ENCODE measurements around the gene SEPTIN6.

DNA sequence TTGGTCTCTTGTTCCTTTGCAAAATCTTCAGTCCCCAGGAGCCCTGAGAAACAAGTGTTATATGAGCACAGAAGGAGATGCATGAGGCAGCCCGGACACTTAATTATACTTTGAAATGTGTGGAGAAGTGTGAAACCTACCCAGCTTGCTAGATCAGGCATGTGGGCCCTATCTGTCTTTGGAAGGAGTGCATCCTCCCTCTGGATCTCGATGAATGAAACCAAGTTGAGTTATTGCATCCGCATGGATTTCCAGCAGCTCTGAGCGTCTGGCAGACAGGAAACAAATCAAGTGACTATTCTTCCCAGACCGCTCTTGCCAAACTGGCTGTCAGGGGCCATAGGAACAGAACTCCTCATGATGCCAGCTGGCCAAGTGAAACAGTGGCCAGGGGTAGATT is 45.8 kb upstream of the SEPTIN6 start:
- TF ChIP-seq, protein P1, sequence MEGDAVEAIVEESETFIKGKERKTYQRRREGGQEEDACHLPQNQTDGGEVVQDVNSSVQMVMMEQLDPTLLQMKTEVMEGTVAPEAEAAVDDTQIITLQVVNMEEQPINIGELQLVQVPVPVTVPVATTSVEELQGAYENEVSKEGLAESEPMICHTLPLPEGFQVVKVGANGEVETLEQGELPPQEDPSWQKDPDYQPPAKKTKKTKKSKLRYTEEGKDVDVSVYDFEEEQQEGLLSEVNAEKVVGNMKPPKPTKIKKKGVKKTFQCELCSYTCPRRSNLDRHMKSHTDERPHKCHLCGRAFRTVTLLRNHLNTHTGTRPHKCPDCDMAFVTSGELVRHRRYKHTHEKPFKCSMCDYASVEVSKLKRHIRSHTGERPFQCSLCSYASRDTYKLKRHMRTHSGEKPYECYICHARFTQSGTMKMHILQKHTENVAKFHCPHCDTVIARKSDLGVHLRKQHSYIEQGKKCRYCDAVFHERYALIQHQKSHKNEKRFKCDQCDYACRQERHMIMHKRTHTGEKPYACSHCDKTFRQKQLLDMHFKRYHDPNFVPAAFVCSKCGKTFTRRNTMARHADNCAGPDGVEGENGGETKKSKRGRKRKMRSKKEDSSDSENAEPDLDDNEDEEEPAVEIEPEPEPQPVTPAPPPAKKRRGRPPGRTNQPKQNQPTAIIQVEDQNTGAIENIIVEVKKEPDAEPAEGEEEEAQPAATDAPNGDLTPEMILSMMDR (conservative IDR thresholded peaks at IDR 0.05; ENCODE audit: low read depth, low read length): no peak
- no peak for TF ChIP-seq EZH2 (IDR thresholded peaks at IDR 0.05; ENCODE audit: low read length, unreplicated experiment)

All from PC-3 (cell line).